Neural progenitor cell (in vitro differentiated cells): ENCODE results near the gene GOLGA1.

ENCODE experiments used
- CTCF ChIP-seq: fragments of 200-600 bp; sonication (generic); IDR thresholded peaks from 2 replicates; pipeline ENCODE4 v1.5.1; 2017; ENCODE audit warnings: antibody characterized with exemption, mild to moderate bottlenecking
- EZH2 ChIP-seq: fragments of 200-600 bp; sonication (generic); IDR thresholded peaks from 2 replicates; pipeline ENCODE4 v1.6.1; 2017; ENCODE audit warnings: antibody characterized with exemption, mild to moderate bottlenecking, moderate library complexity
- EZH2phosphoT487 ChIP-seq: fragments of 200-600 bp; sonication (generic); IDR thresholded peaks from 2 replicates; pipeline ENCODE4 v1.6.1; 2017; ENCODE audit warnings: antibody characterized with exemption

DNA sequence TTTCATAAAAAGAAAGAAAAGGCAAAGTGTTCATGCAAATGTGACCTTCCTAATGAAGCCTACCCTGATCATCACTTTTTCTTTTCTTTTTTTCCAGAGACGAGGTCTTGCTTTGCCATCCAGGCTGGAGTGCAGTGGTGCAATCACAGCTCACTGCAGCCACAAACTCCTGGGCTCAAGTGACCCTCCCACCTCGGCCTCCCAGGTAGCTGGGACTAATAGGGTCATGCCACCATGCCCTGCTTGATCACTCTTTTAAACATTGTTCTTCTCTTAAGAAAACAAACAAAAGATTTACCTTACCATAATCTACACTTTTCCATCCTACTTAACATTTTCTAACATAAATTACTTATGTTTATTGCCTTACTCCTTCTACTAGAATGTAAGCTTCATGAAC lies 8.5 kb upstream of the GOLGA1 start:
- no peak for TF ChIP-seq CTCF
- no peak for TF ChIP-seq EZH2phosphoT487
- TF ChIP-seq EZH2 = no peak
